H1 (cell line): ENCODE measurements around the gene ZNF592. TPM values are rescaled to one million over a fixed set of nuclear protein-coding genes. Genes with fewer than 3 reads are reported as not detected.

Source experiments
- CTCF ChIA-PET: fragments of 300-600 bp; sonication (Branson Sonifier 250); formaldehyde crosslinking; loops from one replicate; lab custom pipeline; 2021; ENCODE audit not compliant: partially characterized antibody; lab: Charles Lee
- POLR2A ChIA-PET: fragments of 300-600 bp; sonication (Branson Sonifier 250); formaldehyde crosslinking; loops from one replicate; lab custom pipeline; 2021; ENCODE audit warnings: inconsistent platforms; ENCODE audit not compliant: partially characterized antibody; lab: Charles Lee
- DNase-seq, 2 experiments: peaks; one replicate each; pipeline versions ENCODE4 v3.0.0 to v3.0.0-alpha.2; 2010 to 2022; ENCODE audit warnings: low spot score in 2 of 2, low read depth in 1 of 2, mixed read lengths in 1 of 2
- FAIRE-seq: peaks from 2 replicates; lab custom pipeline; 2011; peaks lifted over from hg19 to GRCh38; lab: Jason Lieb, UNC
- H2AFZ ChIP-seq: 2 replicates; pipeline ENCODE4 v1.8.1; 2012; ENCODE audit warnings: low read length, inconsistent platforms
- H2AK5ac ChIP-seq: 2 replicates; pipeline ENCODE4 v1.6.1; 2013; ENCODE audit warnings: low read depth, low read length
- H2BK120ac ChIP-seq: replicated peaks from 2 replicates; pipeline ENCODE3; 2013; ENCODE audit warnings: low read depth, low read length, inconsistent platforms
- H2BK12ac ChIP-seq: 2 replicates; pipeline ENCODE4 v1.6.1; 2013; ENCODE audit warnings: low read depth, low read length
- H2BK15ac ChIP-seq: 2 replicates; pipeline ENCODE4 v1.6.1; 2013; ENCODE audit warnings: low read length
- H2BK20ac ChIP-seq: 2 replicates; pipeline ENCODE4 v1.6.1; 2013; ENCODE audit warnings: low read length
- H2BK5ac ChIP-seq: 2 replicates; pipeline ENCODE4 v1.6.1; 2013; ENCODE audit warnings: low read depth, low read length
- H3K14ac ChIP-seq: 2 replicates; pipeline ENCODE4 v1.6.1; 2013; ENCODE audit warnings: inconsistent platforms; ENCODE audit not compliant: insufficient read length
- H3K18ac ChIP-seq: 2 replicates; pipeline ENCODE4 v1.6.1; 2013; ENCODE audit warnings: low read length; ENCODE audit errors: extremely low read depth
- H3K23ac ChIP-seq: 2 replicates; pipeline ENCODE4 v1.6.1; 2013; ENCODE audit warnings: inconsistent platforms; ENCODE audit not compliant: insufficient read length
- H3K23me2 ChIP-seq: 2 replicates; pipeline ENCODE4 v1.6.1; 2013; ENCODE audit warnings: low read depth, low read length
- H3K27ac ChIP-seq: 2 replicates; pipeline ENCODE4 v1.6.1; 2011; ENCODE audit warnings: low read depth, low read length, inconsistent platforms
- H3K27me3 ChIP-seq, 4 experiments: replicated peaks in 1 of 4; 1 replicate in 1 of 4; 2 replicates in 3 of 4; pipeline versions ENCODE4 v1.6.1 to v1.8.1; 2011 to 2013; ENCODE audit warnings: low read length in 3 of 4, mild to moderate bottlenecking in 3 of 4, inconsistent platforms in 2 of 4, mixed read lengths in 2 of 4, moderate library complexity in 1 of 4; ENCODE audit not compliant: control insufficient read depth in 3 of 4, insufficient read depth in 3 of 4; ENCODE audit errors: extremely low read depth in 1 of 4
- H3K36me3 ChIP-seq, 4 experiments: 2 replicates each; pipeline versions ENCODE4 v1.6.1 to v1.8.1; 2011 to 2013; ENCODE audit warnings: mild to moderate bottlenecking in 4 of 4, low read length in 3 of 4, moderate library complexity in 2 of 4, control low read depth in 1 of 4, inconsistent platforms in 1 of 4; ENCODE audit not compliant: insufficient read depth in 4 of 4, control insufficient read depth in 2 of 4
- H3K4ac ChIP-seq: replicated peaks from 2 replicates; pipeline ENCODE3; 2013; ENCODE audit warnings: low read length, low read depth, mixed read lengths, inconsistent platforms; ENCODE audit not compliant: insufficient read length
- H3K4me1 ChIP-seq, 4 experiments: replicated peaks in 1 of 4; 1 replicate in 1 of 4; 2 replicates in 3 of 4; pipeline versions ENCODE4 v1.6.1 to v1.8.1; 2011 to 2013; ENCODE audit warnings: low read length in 3 of 4, inconsistent platforms in 2 of 4, mixed read lengths in 1 of 4; ENCODE audit not compliant: insufficient read depth in 4 of 4, control insufficient read depth in 3 of 4
- H3K4me2 ChIP-seq, 2 experiments: 2 replicates each; pipeline versions ENCODE4 v1.6.1 to v1.8.1; 2011 to 2013; ENCODE audit warnings: low read depth in 2 of 2, low read length in 2 of 2, control low read depth in 1 of 2, inconsistent platforms in 1 of 2, mild to moderate bottlenecking in 1 of 2; ENCODE audit not compliant: insufficient read depth in 1 of 2
- H3K4me3 ChIP-seq, 4 experiments: fragments of 200-600, 300-600 bp in 1 of 4; sonication (generic), shearing (Covaris generic), sonication (Bioruptor Twin) in 1 of 4; 2 replicates each; pipeline versions ENCODE4 v1.5.1 to v1.8.1; 2011 to 2016; ENCODE audit warnings: low read length in 4 of 4, low read depth in 3 of 4, control low read depth in 2 of 4, inconsistent platforms in 2 of 4, mild to moderate bottlenecking in 2 of 4, mixed read lengths in 1 of 4, moderate library complexity in 1 of 4; ENCODE audit not compliant: insufficient read depth in 2 of 4; ENCODE audit errors: extremely low read depth in 1 of 4
- H3K56ac ChIP-seq: replicated peaks from 2 replicates; pipeline ENCODE3; 2013; ENCODE audit warnings: low read depth, mild to moderate bottlenecking, mixed read lengths, low read length, inconsistent platforms; ENCODE audit not compliant: insufficient read length
- H3K79me1 ChIP-seq: 2 replicates; pipeline ENCODE4 v1.6.1; 2013; ENCODE audit warnings: low read depth, low read length, control low read depth
- H3K79me2 ChIP-seq, 2 experiments: 2 replicates each; pipeline versions ENCODE4 v1.6.1 to v1.8.1; 2012 to 2013; ENCODE audit warnings: low read length in 2 of 2, mild to moderate bottlenecking in 2 of 2, inconsistent platforms in 1 of 2; ENCODE audit not compliant: insufficient read depth in 2 of 2, control insufficient read depth in 1 of 2
- H3K9ac ChIP-seq, 4 experiments: replicated peaks in 1 of 4; 1 replicate in 1 of 4; 2 replicates in 3 of 4; pipeline versions ENCODE4 v1.6.1 to v1.8.1; 2011 to 2013; ENCODE audit warnings: low read depth in 3 of 4, low read length in 3 of 4, control low read depth in 2 of 4, mild to moderate bottlenecking in 2 of 4, moderate library complexity in 2 of 4, inconsistent platforms in 1 of 4; ENCODE audit errors: extremely low read depth in 1 of 4
- H3K9me3 ChIP-seq, 2 experiments: 2 replicates each; pipeline versions ENCODE4 v1.6.1 to v1.8.1; 2012 to 2013; ENCODE audit warnings: mild to moderate bottlenecking in 2 of 2, moderate library complexity in 2 of 2, control low read depth in 1 of 2, inconsistent platforms in 1 of 2, low read depth in 1 of 2, low read length in 1 of 2, mixed read lengths in 1 of 2; ENCODE audit not compliant: insufficient read depth in 2 of 2
- H4K20me1 ChIP-seq, 2 experiments: replicated peaks in 1 of 2; 2 replicates each; pipeline versions ENCODE3 to v1.8.1; 2011 to 2013; ENCODE audit warnings: inconsistent platforms in 2 of 2, low read length in 2 of 2, mild to moderate bottlenecking in 1 of 2; ENCODE audit not compliant: insufficient read depth in 2 of 2, control insufficient read depth in 1 of 2
- H4K5ac ChIP-seq: 2 replicates; pipeline ENCODE4 v1.6.1; 2013; ENCODE audit warnings: low read length, low read depth, mixed read lengths, inconsistent platforms; ENCODE audit not compliant: insufficient read length
- H4K8ac ChIP-seq: 2 replicates; pipeline ENCODE4 v1.8.0; 2013; ENCODE audit warnings: mild to moderate bottlenecking, moderate library complexity, low read length, inconsistent platforms; ENCODE audit not compliant: insufficient read depth; ENCODE audit errors: extremely low read depth
- H4K91ac ChIP-seq: replicated peaks from 2 replicates; pipeline ENCODE3; 2013; ENCODE audit warnings: low read length, mixed read lengths, inconsistent platforms; ENCODE audit not compliant: insufficient read length
- CTCF ChIP-seq, 3 experiments: IDR thresholded peaks; 1 replicate in 2 of 3; 2 replicates in 1 of 3; pipeline versions ENCODE4 v1.5.1 to v1.6.1; 2011; ENCODE audit warnings: low read length in 3 of 3, mild to moderate bottlenecking in 3 of 3, inconsistent platforms in 2 of 3, low read depth in 1 of 3, moderate library complexity in 1 of 3; ENCODE audit not compliant: insufficient read depth in 1 of 3; ENCODE audit errors: control extremely low read depth in 1 of 3
- GTF2F1 ChIP-seq: IDR thresholded peaks from 2 replicates; pipeline ENCODE4 v1.6.1; 2012; ENCODE audit warnings: low read depth, low read length, improper control_type of control experiment, borderline replicate concordance
- KDM4A ChIP-seq: IDR thresholded peaks from one replicate; pipeline ENCODE4 v1.7.1; 2012; ENCODE audit warnings: low read depth, mild to moderate bottlenecking, moderate library complexity, low read length, inconsistent platforms; ENCODE audit not compliant: severe bottlenecking
- NRF1 ChIP-seq: IDR thresholded peaks from 2 replicates; pipeline ENCODE4 v1.6.1; 2011; ENCODE audit warnings: mild to moderate bottlenecking, low read depth, low read length, improper control_type of control experiment
- RFX5 ChIP-seq: IDR thresholded peaks from 2 replicates; pipeline ENCODE4 v1.6.1; 2011; ENCODE audit warnings: low read depth, low read length, improper control_type of control experiment, borderline replicate concordance
- SIRT6 ChIP-seq: IDR thresholded peaks from one replicate; pipeline ENCODE4 v1.7.1; 2012; ENCODE audit warnings: low read length, inconsistent platforms
- SUZ12 ChIP-seq: fragments of 200-600 bp; sonication (generic); IDR thresholded peaks from 2 replicates; pipeline ENCODE4 v1.6.1; 2012; ENCODE audit warnings: mild to moderate bottlenecking, inconsistent platforms, low read length, moderate library complexity, mixed read lengths
- TAF7 ChIP-seq: optimal IDR thresholded peaks from 2 replicates; pipeline ENCODE3; 2011; ENCODE audit warnings: low read depth, mild to moderate bottlenecking, inconsistent platforms, low read length, moderate library complexity, borderline replicate concordance
- WGBS, 2 experiments: shearing (Covaris generic) in 1 of 2; methylation state at CpG; one replicate each; pipeline versions ENCODE4 v1.1.6 to v1.1.7; 2013 to 2015; ENCODE audit warnings: low lambda C conversion rate in 2 of 2, mixed read lengths in 2 of 2, inconsistent platforms in 1 of 2, low coverage in 1 of 2, missing lambda C conversion rate in 1 of 2; ENCODE audit not compliant: insufficient replicate concordance in 2 of 2, insufficient coverage in 1 of 2, insufficient read length in 1 of 2; ENCODE audit errors: extremely low coverage in 1 of 2, missing lambda C conversion rate in 1 of 2; 5-methylcytosine and 5-hydroxymethylcytosine counted together
- polyA plus RNA-seq, 7 experiments: library from polyadenylated mRNA; depleted of rRNA in 3 of 7; stranded (reverse) in 5 of 7; unstranded in 2 of 7; fragments of >200 nt in 5 of 7; fragments of 200-250 nt in 2 of 7; gene quantifications; 1 replicate in 5 of 7; 2 replicates in 1 of 7; 4 replicates in 1 of 7; pipeline versions ENCODE4 v1.2.1 to v1.2.3, GENCODE V29; 2011 to 2013; ENCODE audit warnings: missing spikeins in 2 of 7, mixed read lengths in 2 of 7
- total RNA-seq: library from RNA; stranded (reverse); fragmentation: NEBNext Ultra II Directional; extraction: Animal tissue kit (Norgen Biotek cat#: 25700); gene quantifications from 2 replicates; pipeline ENCODE4 v1.2.1, GENCODE V29; 2021

ZNF592 gene
- total and polyA plus RNA-seq, 2 of the 8 experiments (the other 6 are each of a cell fraction or from before 2014, with no cell fraction given): 14.2 to 33.0 TPM

GRCh38 chr15:84846269-84846668 lies 97.9 kb downstream of the ZNF592 start:
- Histone ChIP-seq H4K5ac (no peak overlapping the region), H2BK12ac (no peak overlapping the region), H4K91ac (no peak overlapping the region), H4K20me1 (no peaks in the 10 kb centered on the region), H3K14ac (no peak overlapping the region), H2BK20ac (no peak overlapping the region), H3K4ac (no peak overlapping the region), H3K27ac (no peak overlapping the region), H3K23ac (no peak overlapping the region), H2BK5ac (no peak overlapping the region), H2BK15ac (no peak overlapping the region), H3K56ac (no peak overlapping the region), H3K4me2 (no peak overlapping the region), H2AK5ac (no peak overlapping the region), H3K4me3 (no peak overlapping the region), H3K27me3 (no peaks in the 10 kb centered on the region), H3K4me1 (no peaks in the 10 kb centered on the region), H3K79me1 (no peaks in the 10 kb centered on the region), H3K79me2 (no peaks in the 10 kb centered on the region), H4K8ac (no peak overlapping the region), H3K9ac (no peak overlapping the region), H2BK120ac (no peak overlapping the region), H3K9me3 (peaks cover 0 to 2% of the 10 kb centered on the region in 2 experiments; a peak in 1 of 4 replicates), H3K36me3 (no peaks in the 10 kb centered on the region), H3K23me2 (no peaks in the 10 kb centered on the region), H3K18ac (no peak overlapping the region), H2AFZ (no peak overlapping the region)
- DNase-seq (no peak), FAIRE-seq (no peak)
- CTCF ChIA-PET: interaction anchor here (0.6 to 6.7 kb wide), 18 partner anchors 8 to 515 kb away, joined by 3 to 89 read pairs (median 8); no protein-coding TSS in a partner anchor
- no peak for TF ChIP-seq SIRT6
- no peak for TF ChIP-seq TAF7
- TF ChIP-seq RFX5: no peak
- no peak for TF ChIP-seq SUZ12
- TF ChIP-seq GTF2F1: no peak
- TF ChIP-seq KDM4A: no peak
- no peak for TF ChIP-seq NRF1
- no peak for TF ChIP-seq CTCF (IDR thresholded peaks at IDR 0.05; ENCODE audit: control extremely low read depth in 1 of 3, insufficient read depth in 1 of 3, low read depth in 1 of 3, low read length in 3 of 3)
- POLR2A ChIA-PET: interaction anchor here (1.4 kb wide), 1 partner anchor 30 kb away, joined by 3 read pairs; the partner anchor contains the start of gene ALPK3
- 85% methylated on average over 1 of the region's 1 CpG; no CpG with 5 or more reads in 1 of the 2 experiments for WGBS, 2 experiments
